GM12878 (cell line): ENCODE results near the gene MALSU1. TPM values are rescaled to one million over a fixed set of nuclear protein-coding genes. Genes with fewer than 3 reads are reported as not detected.

ENCODE experiments used
- ATAC-seq: fragments of 200-7000 bp; cut with Tn5 transposase; 3 replicates; pipeline ENCODE4 v1.9.1; 2020; ENCODE audit warnings: mild to moderate bottlenecking, moderate library complexity
- BruUV-seq: library from RNA; stranded (reverse); fragments of 400-500 nt; replicated peaks from 2 replicates; lab custom pipeline; 2021; lab: Mats Ljungman, UMichigan
- CTCF ChIA-PET: fragments of 300-600 bp; sonication (Branson Sonifier 250); formaldehyde crosslinking; extraction: SDS; loops from one replicate; lab custom pipeline; 2021; ENCODE audit warnings: inconsistent platforms; lab: Yijun Ruan, JAX
- POLR2A ChIA-PET: fragments of 350-600 bp; formaldehyde crosslinking; extraction: SDS; loops from one replicate; lab custom pipeline; 2021; ENCODE audit warnings: inconsistent platforms; lab: Charles Lee
- RAD21 ChIA-PET: fragments of 300-600 bp; sonication (Branson Sonifier 250); formaldehyde crosslinking; loops from one replicate; lab custom pipeline; 2023; ENCODE audit warnings: antibody characterized with exemption; ENCODE audit not compliant: unreplicated experiment; lab: Charles Lee
- SMC1A ChIA-PET: fragments of 300-600 bp; sonication (Branson Sonifier 250); formaldehyde crosslinking; loops from one replicate; lab custom pipeline; 2023; ENCODE audit not compliant: unreplicated experiment, uncharacterized antibody; lab: Charles Lee
- DNase-seq: peaks from one replicate; pipeline ENCODE4 v3.0.0-alpha.2; 2011; ENCODE audit warnings: low read depth, low spot score
- FAIRE-seq: peaks from 3 replicates; lab custom pipeline; 2011; peaks lifted over from hg19 to GRCh38; lab: Jason Lieb, UNC
- H2AFZ ChIP-seq: 2 replicates; pipeline ENCODE4 v1.6.0; 2011; ENCODE audit warnings: low read depth, low read length, control low read depth; ENCODE audit not compliant: control insufficient read depth
- H3K27ac ChIP-seq: 2 replicates; pipeline ENCODE4 v1.5.1; 2011; ENCODE audit warnings: control low read depth; ENCODE audit not compliant: control insufficient read depth, insufficient read depth
- H3K27me3 ChIP-seq, 2 experiments: replicated peaks in 1 of 2; 2 replicates each; pipeline versions ENCODE4 v1.6.0 to v1.6.1; 2011; ENCODE audit warnings: low read length in 1 of 2; ENCODE audit not compliant: control insufficient read depth in 2 of 2, insufficient read depth in 2 of 2
- H3K36me3 ChIP-seq, 2 experiments: 2 replicates each; pipeline ENCODE4 v1.5.1; 2011; ENCODE audit warnings: low read length in 1 of 2; ENCODE audit not compliant: control insufficient read depth in 2 of 2, insufficient read depth in 2 of 2
- H3K4me1 ChIP-seq: 2 replicates; pipeline ENCODE4 v1.6.1; 2011; ENCODE audit warnings: mild to moderate bottlenecking, low read length, moderate library complexity, mixed read lengths; ENCODE audit not compliant: control insufficient read depth, insufficient read depth
- H3K4me2 ChIP-seq: 2 replicates; pipeline ENCODE4 v1.6.0; 2011; ENCODE audit warnings: control low read depth; ENCODE audit not compliant: control insufficient read depth, insufficient read depth
- H3K4me3 ChIP-seq: fragments of 200-600 bp; sonication (generic); 2 replicates; pipeline ENCODE4 v1.5.1; 2016
- H3K79me2 ChIP-seq: 2 replicates; pipeline ENCODE4 v1.6.0; 2011; ENCODE audit warnings: low read length; ENCODE audit not compliant: control insufficient read depth, insufficient read depth
- H3K9ac ChIP-seq: 2 replicates; pipeline ENCODE4 v1.8.0; 2011; ENCODE audit warnings: low read length, control low read depth, mixed read lengths; ENCODE audit not compliant: control insufficient read depth, insufficient read depth
- H3K9me3 ChIP-seq: replicated peaks from 3 replicates; pipeline ENCODE4 v1.5.1; 2011; ENCODE audit warnings: mild to moderate bottlenecking, low read length; ENCODE audit not compliant: control insufficient read depth, insufficient read depth
- H4K20me1 ChIP-seq: 2 replicates; pipeline ENCODE4 v1.6.0; 2011; ENCODE audit not compliant: control insufficient read depth, insufficient read depth
- ATF7 ChIP-seq: fragments of 450-650 bp; IDR thresholded peaks from 2 replicates; pipeline ENCODE4 v1.6.1; 2016; ENCODE audit warnings: low read depth, mild to moderate bottlenecking
- CEBPB ChIP-seq, 2 experiments: fragments of 150-350 bp in 1 of 2; IDR thresholded peaks; 2 replicates each; pipeline ENCODE4 v1.6.1; 2012 to 2014; ENCODE audit warnings: low read depth in 2 of 2, low read length in 2 of 2, borderline replicate concordance in 1 of 2, inconsistent platforms in 1 of 2
- IKZF1 ChIP-seq: fragments of 450-650 bp; conservative IDR thresholded peaks from 2 replicates; pipeline ENCODE4 v1.6.1; 2017; ENCODE audit warnings: antibody characterized with exemption, mild to moderate bottlenecking
- MYB ChIP-seq: fragments of 150-350 bp; IDR thresholded peaks from 2 replicates; pipeline ENCODE4 v1.6.1; 2014; ENCODE audit warnings: mild to moderate bottlenecking, low read depth, low read length, borderline replicate concordance
- NFIC ChIP-seq: IDR thresholded peaks from 2 replicates; pipeline ENCODE4 v1.6.1; 2012; ENCODE audit warnings: low read depth, mild to moderate bottlenecking, inconsistent platforms, low read length, moderate library complexity
- POLR2AphosphoS5 ChIP-seq: IDR thresholded peaks from 2 replicates; pipeline ENCODE4 v1.6.1; 2011; ENCODE audit warnings: mild to moderate bottlenecking, low read length, inconsistent platforms
- RBBP5 ChIP-seq: fragments of 200-600 bp; sonication (generic); conservative IDR thresholded peaks from 2 replicates; pipeline ENCODE4 v1.6.1; 2016
- SMAD1 ChIP-seq: fragments of 450-650 bp; IDR thresholded peaks from 2 replicates; pipeline ENCODE4 v1.6.1; 2018; ENCODE audit warnings: mild to moderate bottlenecking, low read depth; ENCODE audit not compliant: partially characterized antibody
- SREBF1 ChIP-seq: IDR thresholded peaks from 2 replicates; pipeline ENCODE4 v1.6.1; 2012; ENCODE audit warnings: mild to moderate bottlenecking, low read length
- SUZ12 ChIP-seq: fragments of 200-600 bp; sonication (generic); IDR thresholded peaks from one replicate; pipeline ENCODE4 v1.6.1; 2018; ENCODE audit warnings: antibody characterized with exemption, mild to moderate bottlenecking; ENCODE audit not compliant: unreplicated experiment
- TARDBP ChIP-seq: IDR thresholded peaks from 2 replicates; pipeline ENCODE4 v1.6.1; 2016; ENCODE audit warnings: borderline replicate concordance
- ZNF207 ChIP-seq: fragments of 450-650 bp; IDR thresholded peaks from 2 replicates; pipeline ENCODE4 v1.6.1; 2014; ENCODE audit warnings: antibody characterized with exemption, mild to moderate bottlenecking, borderline replicate concordance
- WGBS: methylation state at CpG from one replicate; pipeline ENCODE4 v1.1.6; 2016; ENCODE audit warnings: low lambda C conversion rate; ENCODE audit not compliant: insufficient replicate concordance, insufficient coverage; ENCODE audit errors: missing lambda C conversion rate; 5-methylcytosine and 5-hydroxymethylcytosine counted together
- in situ Hi-C: fragments of 300-500 bp; cut with MboI; formaldehyde crosslinking; loops from 9 replicates; pipeline ENCODE4 v1.14.3; 2018; ENCODE audit warnings: mixed read lengths
- intact Hi-C: fragments of 100-400 bp; cut with micrococcal nuclease; formaldehyde crosslinking; loops from one replicate; pipeline ENCODE4 v1.14.2; 2022; ENCODE audit not compliant: unreplicated experiment
- polyA plus RNA-seq, 11 experiments: library from polyadenylated mRNA; depleted of rRNA in 4 of 11; unstranded in 6 of 11; stranded (reverse) in 5 of 11; fragments of >200 nt; fragmentation: Nextera tagmentation in 4 of 11; fragmentation: Illumina TruSeq in 1 of 11; extraction: Ambion mirVana in 4 of 11; extraction: Trizol in 1 of 11; gene quantifications; 1 replicate in 1 of 11; 2 replicates in 10 of 11; pipeline versions ENCODE4 v1.2.1 to v1.2.3, GENCODE V29; 2011 to 2016; ENCODE audit warnings: inconsistent platforms in 2 of 11, missing spikeins in 2 of 11, low read depth in 1 of 11
- total RNA-seq, 4 experiments: library from RNA; depleted of rRNA in 3 of 4; stranded (reverse); fragments of >200 nt in 3 of 4; fragmentation: Illumina TruSeq in 1 of 4; extraction: Trizol in 1 of 4; gene quantifications; 2 replicates each; pipeline versions ENCODE4 v1.2.1 to v1.2.3, GENCODE V29; 2013 to 2021

MALSU1 gene
- total and polyA plus RNA-seq, 10 of the 15 experiments (the other 5 are each of a cell fraction or from before 2014, with no cell fraction given): 8.5 to 159 (median 73.7) TPM

DNA sequence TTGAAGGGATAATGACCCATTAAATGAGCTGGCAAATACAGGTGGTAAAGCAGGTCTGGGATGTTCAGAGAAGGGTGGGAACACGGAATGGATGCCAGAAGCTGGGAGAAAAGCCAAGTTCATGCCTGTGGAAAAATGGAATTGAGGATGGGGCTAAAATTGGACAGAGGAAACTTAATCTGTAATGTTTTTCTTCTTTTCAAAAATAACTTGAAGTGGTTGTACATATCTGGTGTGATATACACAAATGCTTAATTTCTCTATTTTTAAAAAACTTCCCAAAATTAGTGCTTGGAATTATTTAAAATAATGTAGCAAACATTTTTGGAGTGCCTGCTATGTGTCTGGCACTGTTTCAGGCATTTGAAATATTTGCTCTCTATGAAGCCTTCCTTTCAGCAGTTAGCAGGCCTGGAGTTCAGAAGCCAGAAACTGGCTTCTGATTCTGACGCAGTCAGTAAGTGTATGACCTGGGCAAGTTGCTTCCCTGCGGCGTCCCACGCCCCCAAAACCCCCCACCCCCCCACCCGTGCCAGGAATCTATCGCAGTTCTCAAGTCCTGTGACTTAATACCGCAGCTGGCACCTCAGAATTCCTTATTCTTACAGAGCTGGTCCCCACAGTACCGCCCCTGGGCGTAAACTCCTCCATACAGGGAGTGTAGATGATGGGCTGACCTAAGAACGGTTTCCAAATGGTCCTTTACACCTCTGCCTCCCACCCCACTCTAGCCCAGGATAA is 828 bp upstream of the MALSU1 start:
- peak overlapping the region; percentile 53 for H3K4me3 ChIP-seq
- peaks cover 2% of the 10 kb centered on the region; the same call in 1 of the 2 replicates for H3K4me1 ChIP-seq
- peak overlapping the region; percentile 93 for H3K4me2 ChIP-seq
- H3K36me3 ChIP-seq: no peaks in the 10 kb centered on the region
- CTCF ChIA-PET: interaction anchor here (0.7 to 2.3 kb wide), 10 partner anchors 9 to 60 kb away, joined by 3 to 13 read pairs (median 6); no protein-coding TSS in a partner anchor
- no peak for FAIRE-seq
- intact Hi-C loops (no loop called here), in situ Hi-C loops (no loop called here)
- RAD21 ChIA-PET: interaction anchor here (1.0 to 2.0 kb wide), 4 partner anchors 26 to 241 kb away, joined by 6 to 9 read pairs (median 6); no protein-coding TSS in a partner anchor
- H3K27me3 ChIP-seq: no peaks in the 10 kb centered on the region
- WGBS: 90% methylated on average over 11 of the region's 11 CpGs
- no peak for TF ChIP-seq SREBF1
- no peak for TF ChIP-seq CEBPB (IDR thresholded peaks at IDR 0.05; ENCODE audit: borderline replicate concordance in 1 of 2, low read depth in 2 of 2, low read length in 2 of 2)
- no peak for TF ChIP-seq TARDBP
- no peak for TF ChIP-seq RBBP5
- TF ChIP-seq SUZ12: no peak
- no peak for TF ChIP-seq IKZF1
- no peak for TF ChIP-seq MYB
- no peak for TF ChIP-seq POLR2AphosphoS5
- TF ChIP-seq NFIC: no peak
- TF ChIP-seq SMAD1: no peak
- TF ChIP-seq ZNF207: no peak
- TF ChIP-seq ATF7: no peak
- SMC1A ChIA-PET: interaction anchor here (0.6 to 1.9 kb wide), 6 partner anchors 25 to 335 kb away, joined by 3 to 6 read pairs (median 4); no protein-coding TSS in a partner anchor
- peak overlapping the region; percentile 60 for H3K27ac ChIP-seq
- ATAC-seq: no peak
- peaks cover 32% of the 10 kb centered on the region for H3K79me2 ChIP-seq
- BruUV-seq: no TSS peak
- DNase-seq: no peak
- POLR2A ChIA-PET: interaction anchor here (0.6 to 1.5 kb wide), 5 partner anchors 9 to 187 kb away, joined by 3 to 5 read pairs (median 3); no protein-coding TSS in a partner anchor
- no peaks in the 10 kb centered on the region; the same call in 2 of the 3 replicates for H3K9me3 ChIP-seq
- peak overlapping the region; percentile 8; the same call in 1 of the 2 replicates for H3K9ac ChIP-seq
- peak overlapping the region; percentile 92 for H2AFZ ChIP-seq
- no peaks in the 10 kb centered on the region for H4K20me1 ChIP-seq
